ENCODE results near the gene GAK. TPM values are rescaled to one million over a fixed set of nuclear protein-coding genes. Genes with fewer than 3 reads are reported as not detected.
A peak's percentile ranks its signal among the peaks of the same experiment; 100 is the strongest.

The GAK gene
- total RNA-seq, 1 donor from 2014 or later = 123 TPM

DNA sequence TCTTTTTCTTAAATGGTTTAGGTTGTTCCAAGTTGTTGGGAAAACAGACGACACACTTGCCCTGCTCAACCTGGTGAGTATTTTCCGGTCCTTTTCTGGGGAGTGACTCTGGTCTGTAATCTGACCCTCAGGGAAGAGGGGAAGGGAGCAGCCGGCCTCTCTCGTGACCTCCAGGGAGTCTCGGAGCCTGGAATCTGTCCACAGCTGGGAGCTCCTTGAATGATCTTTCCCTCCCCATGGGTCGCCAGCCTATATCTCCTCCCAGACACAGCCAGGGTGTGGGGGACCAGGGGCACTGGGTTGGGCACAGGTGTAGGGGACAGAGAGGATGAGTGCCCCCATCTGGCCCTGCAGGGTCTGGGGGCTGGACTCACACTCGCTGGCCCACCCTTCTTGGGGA is 19.1 kb upstream of the GAK start:
- Mint-ChIP-seq H3K4me1 (ENCODE audit: low read depth, unreplicated experiment) (peaks cover 8% of the 10 kb centered on the region), H3K9me3 (ENCODE audit: unreplicated experiment) (peaks cover 2% of the 10 kb centered on the region), H3K36me3 (ENCODE audit: unreplicated experiment) (peaks cover 5% of the 10 kb centered on the region), H3K4me3 (ENCODE audit: unreplicated experiment) (no peak overlapping the region), H3K27me3 (ENCODE audit: unreplicated experiment) (peaks cover 8% of the 10 kb centered on the region), H3K27ac (ENCODE audit: unreplicated experiment) (no peak overlapping the region)
- peak; percentile 37 for DNase-seq
- TF ChIP-seq CTCF (IDR thresholded peaks at IDR 0.05; ENCODE audit: partially characterized antibody, unreplicated experiment) = no peak

DNA sequence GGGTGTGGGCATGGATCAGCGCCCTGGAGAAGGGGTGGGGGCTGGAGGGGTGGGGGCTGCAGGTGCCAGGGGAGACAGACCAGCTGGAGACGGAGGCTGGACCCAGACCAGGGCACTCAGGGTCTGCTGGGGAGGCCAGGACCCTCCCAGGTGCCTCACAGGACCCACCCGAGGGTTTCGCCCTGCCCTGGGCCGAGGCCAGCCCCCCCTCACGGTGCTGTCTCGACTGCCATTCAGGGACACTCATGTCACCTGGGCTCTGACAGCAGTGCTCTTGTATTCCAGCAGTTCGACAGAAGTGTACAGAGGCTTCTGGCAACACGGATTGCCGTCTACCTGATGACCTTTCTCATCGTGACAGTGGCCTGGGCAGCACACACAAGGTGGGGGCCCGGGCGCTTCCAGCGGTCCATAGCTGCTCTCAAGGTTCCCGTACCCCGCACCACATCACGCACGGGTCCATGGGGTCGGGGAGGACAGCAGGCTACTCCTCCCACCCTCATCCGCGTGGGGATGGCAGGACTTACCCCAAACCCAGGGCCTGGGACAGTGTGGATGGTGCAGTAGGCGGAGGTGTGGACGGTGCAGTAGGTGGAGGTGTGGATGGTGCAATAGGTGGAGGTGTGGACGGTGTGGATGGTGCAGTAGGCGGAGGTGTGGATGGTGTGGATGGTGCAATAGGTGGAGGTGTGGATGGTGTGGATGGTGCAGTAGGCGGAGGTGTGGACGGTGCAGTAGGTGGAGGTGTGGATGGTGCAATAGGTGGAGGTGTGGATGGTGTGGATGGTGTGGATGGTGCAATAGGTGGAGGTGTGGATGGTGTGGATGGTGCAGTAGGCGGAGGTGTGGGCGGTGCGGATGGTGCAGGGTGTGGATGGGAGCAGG is 18.3 kb upstream of the GAK start:
- TF ChIP-seq CTCF (IDR thresholded peaks at IDR 0.05; ENCODE audit: partially characterized antibody, unreplicated experiment) = no peak

DNA sequence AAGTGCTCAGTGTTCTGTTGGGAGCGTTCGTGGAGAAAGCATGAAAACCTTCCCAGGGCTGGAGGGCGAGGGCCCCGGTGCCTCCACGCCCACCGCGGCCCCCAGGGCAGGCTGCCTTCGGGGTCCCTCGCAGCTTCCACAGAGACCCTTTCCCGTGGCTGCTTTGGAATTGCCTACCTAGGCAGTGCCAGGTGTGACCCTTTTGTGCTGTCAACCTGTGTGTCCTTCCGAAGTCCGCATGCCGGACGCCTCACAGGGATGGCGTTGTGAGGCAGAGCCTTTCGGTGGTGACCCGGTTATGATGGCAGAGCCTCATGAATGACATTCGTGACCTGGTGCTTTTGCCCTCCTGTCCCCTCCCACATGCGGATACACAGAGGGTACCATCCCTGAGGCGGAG is 17.5 kb upstream of the GAK start:
- DNase-seq = no peak
- H3K27me3 Mint-ChIP-seq (ENCODE audit: unreplicated experiment) = peaks cover 10% of the 10 kb centered on the region
- no peak for TF ChIP-seq CTCF (IDR thresholded peaks at IDR 0.05; ENCODE audit: partially characterized antibody, unreplicated experiment)

More for the DNA sequence above, 18.3 kb upstream of the GAK start:
- peaks cover 2% of the 10 kb centered on the region for H3K9me3 Mint-ChIP-seq (ENCODE audit: unreplicated experiment)
- H3K36me3 Mint-ChIP-seq (ENCODE audit: unreplicated experiment) = peaks cover 5% of the 10 kb centered on the region
- peaks cover 11% of the 10 kb centered on the region for H3K27me3 Mint-ChIP-seq (ENCODE audit: unreplicated experiment)
- no peak for DNase-seq
- no peak overlapping the region for H3K4me3 Mint-ChIP-seq (ENCODE audit: unreplicated experiment)
- H3K27ac Mint-ChIP-seq (ENCODE audit: unreplicated experiment) = no peak overlapping the region
- H3K4me1 Mint-ChIP-seq (ENCODE audit: low read depth, unreplicated experiment) = peaks cover 8% of the 10 kb centered on the region

DNA sequence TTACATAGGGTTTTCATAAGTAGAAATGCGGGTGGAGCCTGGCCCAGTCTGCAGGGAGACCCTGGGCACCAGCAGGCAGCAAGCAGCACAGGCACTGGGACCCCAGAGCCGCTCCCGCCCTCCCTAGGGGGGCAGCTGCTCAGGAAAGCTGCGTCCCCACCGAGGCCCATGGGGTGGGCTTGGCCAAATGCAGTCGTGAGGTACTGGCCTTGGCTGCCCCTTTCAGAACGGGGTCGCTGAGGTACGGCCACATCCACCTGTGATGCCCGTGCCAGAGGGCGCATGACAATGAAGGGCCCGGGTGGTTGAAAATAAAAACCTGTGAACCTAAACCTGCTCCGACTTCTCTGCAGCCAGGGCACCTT is 16.8 kb upstream of the GAK start:
- no peak overlapping the region for H3K27ac Mint-ChIP-seq (ENCODE audit: unreplicated experiment)
- no peak for DNase-seq
- H3K27me3 Mint-ChIP-seq (ENCODE audit: unreplicated experiment) = peaks cover 10% of the 10 kb centered on the region
- no peak for TF ChIP-seq CTCF (IDR thresholded peaks at IDR 0.05; ENCODE audit: partially characterized antibody, unreplicated experiment)
- H3K36me3 Mint-ChIP-seq (ENCODE audit: unreplicated experiment) = no peaks in the 10 kb centered on the region
- no peak overlapping the region for H3K4me3 Mint-ChIP-seq (ENCODE audit: unreplicated experiment)
- peaks cover 2% of the 10 kb centered on the region for H3K9me3 Mint-ChIP-seq (ENCODE audit: unreplicated experiment)
- peaks cover 8% of the 10 kb centered on the region for H3K4me1 Mint-ChIP-seq (ENCODE audit: low read depth, unreplicated experiment)

More for the DNA sequence above, 17.5 kb upstream of the GAK start:
- Mint-ChIP-seq H3K9me3 (ENCODE audit: unreplicated experiment) (peaks cover 2% of the 10 kb centered on the region), H3K4me1 (ENCODE audit: low read depth, unreplicated experiment) (peaks cover 8% of the 10 kb centered on the region), H3K4me3 (ENCODE audit: unreplicated experiment) (no peak overlapping the region), H3K36me3 (ENCODE audit: unreplicated experiment) (peaks cover 3% of the 10 kb centered on the region), H3K27ac (ENCODE audit: unreplicated experiment) (no peak overlapping the region)

Measured in glutamatergic neuron (in vitro differentiated cells).